HepG2 (cell line): ENCODE data around the gene MST1. TPM values are rescaled to one million over a fixed set of nuclear protein-coding genes. Genes with fewer than 3 reads are reported as not detected.

Experiments
- AGO2 ChIP-seq: fragments of 200-400 bp; formaldehyde crosslinking; optimal IDR thresholded peaks from 2 replicates; pipeline ENCODE3; 2017; ENCODE audit warnings: mild to moderate bottlenecking, low read depth, low read length, moderate library complexity
- IRF2 ChIP-seq: IDR thresholded peaks from 2 replicates; pipeline ENCODE4 v1.6.1; 2018; ENCODE audit warnings: missing genetic modification reagents, missing compliant biosample characterization
- MED1 ChIP-seq: sonication (generic); formaldehyde crosslinking; IDR thresholded peaks from 2 replicates; pipeline ENCODE4 v1.4.0; 2020; ENCODE audit warnings: missing genetic modification reagents
- MTF1 ChIP-seq: sonication (generic); formaldehyde crosslinking; IDR thresholded peaks from 2 replicates; pipeline ENCODE4 v1.5.0; 2020; ENCODE audit warnings: missing genetic modification reagents
- NFATC3 ChIP-seq: sonication (generic); formaldehyde crosslinking; IDR thresholded peaks from 2 replicates; pipeline ENCODE4 v1.5.1; 2020; ENCODE audit warnings: mild to moderate bottlenecking, missing genetic modification reagents
- TRAFD1 ChIP-seq: sonication (generic); formaldehyde crosslinking; IDR thresholded peaks from 2 replicates; pipeline ENCODE4 v1.5.1; 2020; ENCODE audit warnings: missing genetic modification reagents, mild to moderate bottlenecking, borderline replicate concordance
- ZNF331 ChIP-seq: sonication (generic); formaldehyde crosslinking; IDR thresholded peaks from 2 replicates; pipeline ENCODE4 v1.4.0; 2020; ENCODE audit warnings: missing genetic modification reagents
- ZNF33B ChIP-seq: sonication (generic); formaldehyde crosslinking; IDR thresholded peaks from 2 replicates; pipeline ENCODE4 v1.5.1; 2020; ENCODE audit warnings: mild to moderate bottlenecking, missing genetic modification reagents
- ZNF607 ChIP-seq: sonication (generic); formaldehyde crosslinking; IDR thresholded peaks from 2 replicates; pipeline ENCODE4 v1.5.1; 2020; ENCODE audit warnings: missing genetic modification reagents, mild to moderate bottlenecking, borderline replicate concordance
- ZNF672 ChIP-seq: sonication (generic); formaldehyde crosslinking; IDR thresholded peaks from 2 replicates; pipeline ENCODE4 v1.8.1; 2022; ENCODE audit warnings: missing genetic modification reagents
- ZNF766 ChIP-seq: sonication (generic); formaldehyde crosslinking; IDR thresholded peaks from 2 replicates; pipeline ENCODE4 v1.5.0; 2020; ENCODE audit warnings: missing genetic modification reagents, borderline replicate concordance
- polyA plus RNA-seq, 8 experiments: library from polyadenylated mRNA; depleted of rRNA in 3 of 8; stranded (reverse) in 7 of 8; unstranded in 1 of 8; fragments of >200 nt; fragmentation: Illumina TruSeq in 4 of 8; extraction: Trizol in 4 of 8; gene quantifications; 2 replicates each; pipeline versions ENCODE4 v1.2.1 to v1.2.3, GENCODE V29; 2011 to 2016; ENCODE audit warnings: low read depth in 4 of 8, missing spikeins in 1 of 8, mixed read lengths in 1 of 8; ENCODE audit not compliant: insufficient read depth in 1 of 8
- total RNA-seq, 5 experiments: library from RNA; depleted of rRNA; stranded (reverse); fragments of >200 nt; fragmentation: Illumina TruSeq; extraction: Trizol; gene quantifications; 2 replicates each; pipeline ENCODE4 v1.2.3, GENCODE V29; 2016; ENCODE audit warnings: low read depth in 1 of 5
- TF ChIP-seq, protein P1 (sequence below): sonication (generic); formaldehyde crosslinking; IDR thresholded peaks from 2 replicates; pipeline ENCODE4 v1.9.0; 2021; ENCODE audit warnings: missing genetic modification reagents, borderline replicate concordance
- TF ChIP-seq, protein P2 (sequence below): sonication (generic); formaldehyde crosslinking; IDR thresholded peaks from 2 replicates; pipeline ENCODE4 v1.4.0; 2020; ENCODE audit warnings: low read depth, mild to moderate bottlenecking, missing genetic modification reagents
- TF ChIP-seq, protein P3 (sequence below): sonication (generic); formaldehyde crosslinking; IDR thresholded peaks from 2 replicates; pipeline ENCODE4 v1.4.0; 2020; ENCODE audit warnings: low read depth, missing genetic modification reagents
- TF ChIP-seq, protein P4 (sequence below): sonication (generic); formaldehyde crosslinking; IDR thresholded peaks from 2 replicates; pipeline ENCODE4 v1.5.0; 2020; ENCODE audit warnings: missing genetic modification reagents
- TF ChIP-seq, protein P5 (sequence below): sonication (generic); formaldehyde crosslinking; IDR thresholded peaks from 2 replicates; pipeline ENCODE4 v1.5.1; 2020; ENCODE audit warnings: missing genetic modification reagents, mild to moderate bottlenecking, borderline replicate concordance

MST1 gene
- total and polyA plus RNA-seq, 2 of the 13 experiments (the other 11 are each of a cell fraction or from before 2014, with no cell fraction given), result 189 to 452 TPM

GRCh38 chr3:49689046-49689907 is at the start of gene MST1, which contains the start of gene RNF123 (continued):
- TF ChIP-seq, protein P1, sequence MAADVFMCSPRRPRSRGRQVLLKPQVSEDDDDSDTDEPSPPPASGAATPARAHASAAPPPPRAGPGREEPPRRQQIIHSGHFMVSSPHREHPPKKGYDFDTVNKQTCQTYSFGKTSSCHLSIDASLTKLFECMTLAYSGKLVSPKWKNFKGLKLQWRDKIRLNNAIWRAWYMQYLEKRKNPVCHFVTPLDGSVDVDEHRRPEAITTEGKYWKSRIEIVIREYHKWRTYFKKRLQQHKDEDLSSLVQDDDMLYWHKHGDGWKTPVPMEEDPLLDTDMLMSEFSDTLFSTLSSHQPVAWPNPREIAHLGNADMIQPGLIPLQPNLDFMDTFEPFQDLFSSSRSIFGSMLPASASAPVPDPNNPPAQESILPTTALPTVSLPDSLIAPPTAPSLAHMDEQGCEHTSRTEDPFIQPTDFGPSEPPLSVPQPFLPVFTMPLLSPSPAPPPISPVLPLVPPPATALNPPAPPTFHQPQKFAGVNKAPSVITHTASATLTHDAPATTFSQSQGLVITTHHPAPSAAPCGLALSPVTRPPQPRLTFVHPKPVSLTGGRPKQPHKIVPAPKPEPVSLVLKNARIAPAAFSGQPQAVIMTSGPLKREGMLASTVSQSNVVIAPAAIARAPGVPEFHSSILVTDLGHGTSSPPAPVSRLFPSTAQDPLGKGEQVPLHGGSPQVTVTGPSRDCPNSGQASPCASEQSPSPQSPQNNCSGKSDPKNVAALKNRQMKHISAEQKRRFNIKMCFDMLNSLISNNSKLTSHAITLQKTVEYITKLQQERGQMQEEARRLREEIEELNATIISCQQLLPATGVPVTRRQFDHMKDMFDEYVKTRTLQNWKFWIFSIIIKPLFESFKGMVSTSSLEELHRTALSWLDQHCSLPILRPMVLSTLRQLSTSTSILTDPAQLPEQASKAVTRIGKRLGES (CRISPR knock-in tag), result no peak
- TF ChIP-seq ZNF607 (0 out of 2 replicates have a peak, but pooled peaks have one; percentile 34), MTF1 (no peak), MED1 (CRISPR knock-in tag) (peak; percentile 66), NFATC3 (CRISPR knock-in tag) (no peak), AGO2 (peak; percentile 52), ZNF33B (CRISPR knock-in tag) (no peak), ZNF766 (CRISPR knock-in tag) (no peak), ZNF672 (CRISPR knock-in tag) (no peak), IRF2 (CRISPR knock-in tag) (peak; percentile 56; the same call in 1 of the 2 replicates), TRAFD1 (CRISPR knock-in tag) (peak; percentile 90), ZNF331 (CRISPR knock-in tag) (peak; percentile 65; the same call in 1 of the 2 replicates)
- TF ChIP-seq, protein P2, sequence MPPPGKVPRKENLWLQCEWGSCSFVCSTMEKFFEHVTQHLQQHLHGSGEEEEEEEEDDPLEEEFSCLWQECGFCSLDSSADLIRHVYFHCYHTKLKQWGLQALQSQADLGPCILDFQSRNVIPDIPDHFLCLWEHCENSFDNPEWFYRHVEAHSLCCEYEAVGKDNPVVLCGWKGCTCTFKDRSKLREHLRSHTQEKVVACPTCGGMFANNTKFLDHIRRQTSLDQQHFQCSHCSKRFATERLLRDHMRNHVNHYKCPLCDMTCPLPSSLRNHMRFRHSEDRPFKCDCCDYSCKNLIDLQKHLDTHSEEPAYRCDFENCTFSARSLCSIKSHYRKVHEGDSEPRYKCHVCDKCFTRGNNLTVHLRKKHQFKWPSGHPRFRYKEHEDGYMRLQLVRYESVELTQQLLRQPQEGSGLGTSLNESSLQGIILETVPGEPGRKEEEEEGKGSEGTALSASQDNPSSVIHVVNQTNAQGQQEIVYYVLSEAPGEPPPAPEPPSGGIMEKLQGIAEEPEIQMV (CRISPR knock-in tag), result peak; percentile 97
- TF ChIP-seq, protein P3, sequence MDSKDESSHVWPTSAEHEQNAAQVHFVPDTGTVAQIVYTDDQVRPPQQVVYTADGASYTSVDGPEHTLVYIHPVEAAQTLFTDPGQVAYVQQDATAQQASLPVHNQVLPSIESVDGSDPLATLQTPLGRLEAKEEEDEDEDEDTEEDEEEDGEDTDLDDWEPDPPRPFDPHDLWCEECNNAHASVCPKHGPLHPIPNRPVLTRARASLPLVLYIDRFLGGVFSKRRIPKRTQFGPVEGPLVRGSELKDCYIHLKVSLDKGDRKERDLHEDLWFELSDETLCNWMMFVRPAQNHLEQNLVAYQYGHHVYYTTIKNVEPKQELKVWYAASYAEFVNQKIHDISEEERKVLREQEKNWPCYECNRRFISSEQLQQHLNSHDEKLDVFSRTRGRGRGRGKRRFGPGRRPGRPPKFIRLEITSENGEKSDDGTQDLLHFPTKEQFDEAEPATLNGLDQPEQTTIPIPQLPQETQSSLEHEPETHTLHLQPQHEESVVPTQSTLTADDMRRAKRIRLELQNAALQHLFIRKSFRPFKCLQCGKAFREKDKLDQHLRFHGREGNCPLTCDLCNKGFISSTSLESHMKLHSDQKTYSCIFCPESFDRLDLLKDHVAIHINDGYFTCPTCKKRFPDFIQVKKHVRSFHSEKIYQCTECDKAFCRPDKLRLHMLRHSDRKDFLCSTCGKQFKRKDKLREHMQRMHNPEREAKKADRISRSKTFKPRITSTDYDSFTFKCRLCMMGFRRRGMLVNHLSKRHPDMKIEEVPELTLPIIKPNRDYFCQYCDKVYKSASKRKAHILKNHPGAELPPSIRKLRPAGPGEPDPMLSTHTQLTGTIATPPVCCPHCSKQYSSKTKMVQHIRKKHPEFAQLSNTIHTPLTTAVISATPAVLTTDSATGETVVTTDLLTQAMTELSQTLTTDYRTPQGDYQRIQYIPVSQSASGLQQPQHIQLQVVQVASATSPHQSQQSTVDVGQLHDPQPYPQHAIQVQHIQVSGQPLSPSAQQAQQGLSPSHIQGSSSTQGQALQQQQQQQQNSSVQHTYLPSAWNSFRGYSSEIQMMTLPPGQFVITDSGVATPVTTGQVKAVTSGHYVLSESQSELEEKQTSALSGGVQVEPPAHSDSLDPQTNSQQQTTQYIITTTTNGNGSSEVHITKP (CRISPR knock-in tag), result peak; percentile 64; the same call in 1 of the 2 replicates
- TF ChIP-seq, protein P4, sequence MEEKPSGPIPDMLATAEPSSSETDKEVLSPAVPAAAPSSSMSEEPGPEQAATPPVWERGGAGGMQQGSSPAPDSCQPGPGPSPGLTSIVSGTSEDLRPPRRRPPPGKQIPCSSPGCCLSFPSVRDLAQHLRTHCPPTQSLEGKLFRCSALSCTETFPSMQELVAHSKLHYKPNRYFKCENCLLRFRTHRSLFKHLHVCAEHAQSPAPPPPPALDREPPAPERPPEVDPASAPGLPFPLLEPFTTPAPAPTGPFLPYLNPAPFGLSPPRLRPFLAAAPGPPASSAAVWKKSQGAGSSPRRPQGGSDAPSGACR (CRISPR knock-in tag), result peak; percentile 78; the same call in 1 of the 2 replicates
- TF ChIP-seq, protein P5, sequence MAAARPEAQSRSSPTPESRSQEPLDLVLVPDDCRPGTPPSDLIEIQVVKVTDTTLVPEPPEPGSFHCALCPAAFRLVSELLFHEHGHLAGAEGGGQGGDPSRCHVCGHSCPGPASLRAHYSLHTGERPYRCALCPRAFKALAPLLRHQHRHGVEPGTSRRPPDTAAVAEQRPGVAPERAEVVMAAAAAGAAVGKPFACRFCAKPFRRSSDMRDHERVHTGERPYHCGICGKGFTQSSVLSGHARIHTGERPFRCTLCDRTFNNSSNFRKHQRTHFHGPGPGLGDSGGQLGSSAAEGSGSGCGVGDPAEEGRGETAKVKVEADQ (CRISPR knock-in tag), result no peak
